Neural progenitor cell (in vitro differentiated cells): Measurements from ENCODE around the gene CDC42BPA. TPM values are rescaled to one million over a fixed set of nuclear protein-coding genes. Genes with fewer than 3 reads are reported as not detected.
A peak's percentile ranks its signal among the peaks of the same experiment; 100 is the strongest.
"Not testable (repeated sequence)": the region's sequence is repeated elsewhere in the genome, so short reads cannot be mapped to it uniquely, and the experiment has no call there.

ENCODE experiments used
- DNase-seq: peaks from one replicate; pipeline ENCODE4 v3.0.0-alpha.2; 2016; ENCODE audit warnings: low spot score
- H2AFZ ChIP-seq: fragments of 200-600 bp; sonication (generic); replicated peaks from 2 replicates; pipeline ENCODE4 v1.6.1; 2016; ENCODE audit warnings: antibody characterized with exemption
- H3F3A ChIP-seq: fragments of 200-600 bp; sonication (generic); 2 replicates; pipeline ENCODE4 v1.6.1; 2016; ENCODE audit warnings: antibody characterized with exemption, low read depth
- H3K27ac ChIP-seq: fragments of 200-600 bp; sonication (generic); 2 replicates; pipeline ENCODE4 v1.5.1; 2016; ENCODE audit warnings: mild to moderate bottlenecking
- H3K27me3 ChIP-seq: fragments of 200-600 bp; sonication (generic); 2 replicates; pipeline ENCODE4 v1.6.1; 2016; ENCODE audit warnings: mild to moderate bottlenecking, moderate library complexity
- H3K36me3 ChIP-seq: fragments of 200-600 bp; sonication (generic); 2 replicates; pipeline ENCODE4 v1.5.1; 2016
- H3K4me1 ChIP-seq: fragments of 200-600 bp; sonication (generic); 2 replicates; pipeline ENCODE4 v1.6.1; 2016; ENCODE audit warnings: mixed run types
- H3K4me2 ChIP-seq: fragments of 200-600 bp; sonication (generic); 2 replicates; pipeline ENCODE4 v1.6.1; 2016
- H3K4me3 ChIP-seq: fragments of 200-600 bp; sonication (generic); 2 replicates; pipeline ENCODE4 v1.5.1; 2016
- H3K79me2 ChIP-seq: fragments of 200-600 bp; sonication (generic); 2 replicates; pipeline ENCODE4 v1.6.1; 2016; ENCODE audit warnings: low read depth
- H3K9ac ChIP-seq: fragments of 200-600 bp; sonication (generic); 2 replicates; pipeline ENCODE4 v1.6.1; 2016
- H3K9me3 ChIP-seq: fragments of 200-600 bp; sonication (generic); 2 replicates; pipeline ENCODE4 v1.5.1; 2016; ENCODE audit warnings: low read depth
- H4K20me1 ChIP-seq: fragments of 200-600 bp; sonication (generic); 2 replicates; pipeline ENCODE4 v1.6.1; 2016; ENCODE audit warnings: low read depth
- H3K27ac Mint-ChIP-seq: 3 replicates; pipeline ENCODE4 v1.8.0; 2021; ENCODE audit warnings: mixed read lengths
- H3K27me3 Mint-ChIP-seq: 2 replicates; pipeline ENCODE4 v1.8.0; 2022; ENCODE audit warnings: low read depth, mild to moderate bottlenecking, inconsistent platforms, moderate library complexity, mixed read lengths; ENCODE audit not compliant: insufficient read depth
- H3K36me3 Mint-ChIP-seq: 3 replicates; pipeline ENCODE4 v1.8.0; 2021; ENCODE audit warnings: mixed read lengths
- H3K4me1 Mint-ChIP-seq: 3 replicates; pipeline ENCODE4 v1.8.0; 2021; ENCODE audit warnings: mixed read lengths
- H3K4me3 Mint-ChIP-seq: 3 replicates; pipeline ENCODE4 v1.8.0; 2021; ENCODE audit warnings: mild to moderate bottlenecking, moderate library complexity, mixed read lengths
- H3K9me3 Mint-ChIP-seq: 3 replicates; pipeline ENCODE4 v1.8.0; 2020; ENCODE audit warnings: mixed read lengths
- CTCF ChIP-seq: fragments of 200-600 bp; sonication (generic); IDR thresholded peaks from 2 replicates; pipeline ENCODE4 v1.5.1; 2017; ENCODE audit warnings: antibody characterized with exemption, mild to moderate bottlenecking
- EZH2 ChIP-seq: fragments of 200-600 bp; sonication (generic); IDR thresholded peaks from 2 replicates; pipeline ENCODE4 v1.6.1; 2017; ENCODE audit warnings: antibody characterized with exemption, mild to moderate bottlenecking, moderate library complexity
- EZH2phosphoT487 ChIP-seq: fragments of 200-600 bp; sonication (generic); IDR thresholded peaks from 2 replicates; pipeline ENCODE4 v1.6.1; 2017; ENCODE audit warnings: antibody characterized with exemption
- total RNA-seq: library from RNA; depleted of rRNA; stranded (reverse); fragments of >200 nt; gene quantifications from 2 replicates; pipeline ENCODE4 v1.2.3, GENCODE V29; 2015; ENCODE audit warnings: low replicate concordance

Gene CDC42BPA
- total RNA-seq, 1 donor from 2014 or later, result 54.7 TPM

GRCh38 chr1:227281371-227281770 lies 36.9 kb downstream of the CDC42BPA start:
- no peak for TF ChIP-seq EZH2
- TF ChIP-seq CTCF, result no peak
- H3K27me3 Mint-ChIP-seq, result no peaks in the 10 kb centered on the region
- DNase-seq, result no peak
- H3K4me1 ChIP-seq, result no peaks in the 10 kb centered on the region
- H3K9me3 Mint-ChIP-seq, result peaks cover 45% of the 10 kb centered on the region
- no peaks in the 10 kb centered on the region for H3K9me3 ChIP-seq
- H2AFZ ChIP-seq, result no peak overlapping the region
- H3K4me3 Mint-ChIP-seq, result no peak overlapping the region
- no peak overlapping the region for H3K4me2 ChIP-seq
- H3F3A ChIP-seq, result no peaks in the 10 kb centered on the region
- H3K4me3 ChIP-seq, result no peak overlapping the region
- H3K27ac Mint-ChIP-seq, result no peak overlapping the region
- no peaks in the 10 kb centered on the region for H3K4me1 Mint-ChIP-seq
- no peaks in the 10 kb centered on the region for H3K36me3 ChIP-seq
- H3K79me2 ChIP-seq, result peaks cover 75% of the 10 kb centered on the region
- no peak overlapping the region for H3K27ac ChIP-seq
- no peaks in the 10 kb centered on the region for H4K20me1 ChIP-seq
- H3K27me3 ChIP-seq, result no peaks in the 10 kb centered on the region
- no peak overlapping the region for H3K9ac ChIP-seq
- peaks cover 33% of the 10 kb centered on the region for H3K36me3 Mint-ChIP-seq

- Histone ChIP-seq H4K20me1 (no peaks in the 10 kb centered on the region), H3K4me2 (no peak overlapping the region), H3K27ac (no peak overlapping the region), H2AFZ (no peak overlapping the region), H3K4me1 (no peaks in the 10 kb centered on the region), H3K9ac (no peak overlapping the region), H3K4me3 (no peak overlapping the region), H3K27me3 (no peaks in the 10 kb centered on the region), H3K36me3 (no peaks in the 10 kb centered on the region), H3F3A (no peaks in the 10 kb centered on the region), H3K79me2 (peaks cover 70% of the 10 kb centered on the region), H3K9me3 (no peaks in the 10 kb centered on the region)
- Mint-ChIP-seq H3K4me3 (no peak overlapping the region), H3K27me3 (no peaks in the 10 kb centered on the region), H3K27ac (no peak overlapping the region), H3K9me3 (peaks cover 40% of the 10 kb centered on the region), H3K4me1 (no peaks in the 10 kb centered on the region), H3K36me3 (peaks cover 27% of the 10 kb centered on the region)
- no peak for DNase-seq
- TF ChIP-seq EZH2 (no peak), CTCF (no peak), EZH2phosphoT487 (no peak)
Measured at GRCh38 chr1:227280836-227281235, 37.5 kb downstream of the CDC42BPA start.

GRCh38 chr1:227276156-227276693 lies 42.1 kb downstream of the CDC42BPA start:
- not testable (repeated sequence) for H3K27ac ChIP-seq, H3K9ac ChIP-seq, H3K4me1 ChIP-seq, H3K4me2 ChIP-seq, H3K4me3 ChIP-seq, H3K27me3 ChIP-seq, H3K9me3 ChIP-seq, H3K27me3 Mint-ChIP-seq, H3K36me3 ChIP-seq, H4K20me1 ChIP-seq, H3F3A ChIP-seq, H3K27ac Mint-ChIP-seq, H3K4me3 Mint-ChIP-seq, DNase-seq, H3K4me1 Mint-ChIP-seq, H2AFZ ChIP-seq
- H3K79me2 ChIP-seq, result peaks cover 72% of the 10 kb centered on the region
- Mint-ChIP-seq H3K36me3 (peaks cover 20% of the 10 kb centered on the region), H3K9me3 (peaks cover 35% of the 10 kb centered on the region)

- Mint-ChIP-seq H3K4me1 (no peaks in the 10 kb centered on the region), H3K9me3 (peaks cover 28% of the 10 kb centered on the region), H3K27me3 (no peaks in the 10 kb centered on the region), H3K4me3 (no peak overlapping the region), H3K36me3 (peaks cover 13% of the 10 kb centered on the region), H3K27ac (no peak overlapping the region)
- H3K79me2 ChIP-seq, result peaks cover 74% of the 10 kb centered on the region
- H3K4me1 ChIP-seq, result no peaks in the 10 kb centered on the region
- no peaks in the 10 kb centered on the region for H3K36me3 ChIP-seq
- peak; percentile 67 for DNase-seq
- TF ChIP-seq EZH2 (no peak), EZH2phosphoT487 (no peak), CTCF (no peak)
- H3F3A ChIP-seq, result no peaks in the 10 kb centered on the region
- no peak overlapping the region for H3K4me2 ChIP-seq
- H3K27me3 ChIP-seq, result no peaks in the 10 kb centered on the region
- no peak overlapping the region for H3K4me3 ChIP-seq
- peaks cover 5% of the 10 kb centered on the region for H3K9me3 ChIP-seq
- H3K9ac ChIP-seq, result no peak overlapping the region
- H2AFZ ChIP-seq, result no peak overlapping the region
- H3K27ac ChIP-seq, result no peak overlapping the region
- peaks cover 17% of the 10 kb centered on the region for H4K20me1 ChIP-seq
Measured at GRCh38 chr1:227273557-227273956, 44.7 kb downstream of the CDC42BPA start.
